ENCODE data around the gene YPEL2.
"Not testable (repeated sequence)": the region's sequence is repeated elsewhere in the genome, so short reads cannot be mapped to it uniquely, and the experiment has no call there.

YPEL2 gene

GRCh38 chr17:59289981-59290301, 41.5 kb upstream of the YPEL2 start:
- H3K27me3 ChIP-seq (ENCODE audit: low read depth, low read length): no peaks in the 10 kb centered on the region

GRCh38 chr17:59290302-59290998, 41.0 kb upstream of the YPEL2 start:
- not testable (repeated sequence) for H4K20me1 ChIP-seq (ENCODE audit: insufficient read depth, low read length); H3K9me3 ChIP-seq (ENCODE audit: insufficient read depth, low read length); H3K79me2 ChIP-seq (ENCODE audit: low read length); H3K36me3 ChIP-seq (replicated peaks; ENCODE audit: low read depth, low read length); H3K27me3 ChIP-seq (ENCODE audit: low read depth, low read length)
- H3K9ac ChIP-seq (ENCODE audit: low read length): peak overlapping the region; percentile 31; the same call in 1 of the 2 replicates
- peak overlapping the region; percentile 3 for H3K4me3 ChIP-seq (ENCODE audit: low read length)
- H3K27ac ChIP-seq (ENCODE audit: low read length): peak overlapping the region; percentile 42
- H3K4me2 ChIP-seq (ENCODE audit: low read length): peak overlapping the region; percentile 27
- H2AFZ ChIP-seq (ENCODE audit: low read depth, low read length): peak overlapping the region; percentile 96
- H3K4me1 ChIP-seq (ENCODE audit: low read length): peaks cover 23% of the 10 kb centered on the region

More at GRCh38 chr17:59289981-59290301, 41.5 kb upstream of the YPEL2 start:
- no peak overlapping the region for H3K9ac ChIP-seq (ENCODE audit: low read length)
- H3K36me3 ChIP-seq (replicated peaks; ENCODE audit: low read depth, low read length): no peaks in the 10 kb centered on the region
- H2AFZ ChIP-seq (ENCODE audit: low read depth, low read length): peak overlapping the region; percentile 96
- TF ChIP-seq CTCF (IDR thresholded peaks at IDR 0.05; ENCODE audit: low read depth, low read length): no peak
- TF ChIP-seq EZH2phosphoT487 (IDR thresholded peaks at IDR 0.05; ENCODE audit: low read depth): no peak
- H3K79me2 ChIP-seq (ENCODE audit: low read length): no peaks in the 10 kb centered on the region
- H4K20me1 ChIP-seq (ENCODE audit: insufficient read depth, low read length): no peaks in the 10 kb centered on the region
- H3K4me1 ChIP-seq (ENCODE audit: low read length): peaks cover 23% of the 10 kb centered on the region
- peak overlapping the region; percentile 42; the same call in 1 of the 2 replicates for H3K27ac ChIP-seq (ENCODE audit: low read length)
- H3K9me3 ChIP-seq (ENCODE audit: insufficient read depth, low read length): no peaks in the 10 kb centered on the region
- H3K4me3 ChIP-seq (ENCODE audit: low read length): peak overlapping the region; percentile 3
- H3K4me2 ChIP-seq (ENCODE audit: low read length): peak overlapping the region; percentile 27

- Histone ChIP-seq H3K36me3 (replicated peaks; ENCODE audit: low read depth, low read length) (no peaks in the 10 kb centered on the region), H3K4me1 (ENCODE audit: low read length) (peaks cover 23% of the 10 kb centered on the region), H2AFZ (ENCODE audit: low read depth, low read length) (no peak overlapping the region), H3K4me3 (ENCODE audit: low read length) (no peak overlapping the region), H3K27me3 (ENCODE audit: low read depth, low read length) (peaks cover 2% of the 10 kb centered on the region; the same call in 1 of the 2 replicates), H4K20me1 (ENCODE audit: insufficient read depth, low read length) (no peaks in the 10 kb centered on the region), H3K4me2 (ENCODE audit: low read length) (no peak overlapping the region), H3K9ac (ENCODE audit: low read length) (no peak overlapping the region), H3K27ac (ENCODE audit: low read length) (no peak overlapping the region), H3K9me3 (ENCODE audit: insufficient read depth, low read length) (no peaks in the 10 kb centered on the region), H3K79me2 (ENCODE audit: low read length) (no peaks in the 10 kb centered on the region)
- TF ChIP-seq EZH2phosphoT487 (IDR thresholded peaks at IDR 0.05; ENCODE audit: low read depth): no peak
- no peak for TF ChIP-seq CTCF (IDR thresholded peaks at IDR 0.05; ENCODE audit: low read depth, low read length)
These were observed 39.3 kb upstream of the YPEL2 start for GRCh38 chr17:59292174-59292523.

GRCh38 chr17:59296190-59296589, 35.3 kb upstream of the YPEL2 start:
- Histone ChIP-seq H3K27ac (ENCODE audit: low read length) (no peak overlapping the region), H3K36me3 (replicated peaks; ENCODE audit: low read depth, low read length) (no peaks in the 10 kb centered on the region), H3K9ac (ENCODE audit: low read length) (no peak overlapping the region), H3K9me3 (ENCODE audit: insufficient read depth, low read length) (no peaks in the 10 kb centered on the region), H3K4me3 (ENCODE audit: low read length) (no peak overlapping the region), H3K4me1 (ENCODE audit: low read length) (peaks cover 12% of the 10 kb centered on the region), H2AFZ (ENCODE audit: low read depth, low read length) (no peak overlapping the region), H3K27me3 (ENCODE audit: low read depth, low read length) (peaks cover 3% of the 10 kb centered on the region; the same call in 1 of the 2 replicates), H4K20me1 (ENCODE audit: insufficient read depth, low read length) (no peaks in the 10 kb centered on the region), H3K4me2 (ENCODE audit: low read length) (no peak overlapping the region), H3K79me2 (ENCODE audit: low read length) (no peaks in the 10 kb centered on the region)
- TF ChIP-seq CTCF (IDR thresholded peaks at IDR 0.05; ENCODE audit: low read depth, low read length) (no peak), EZH2phosphoT487 (IDR thresholded peaks at IDR 0.05; ENCODE audit: low read depth) (no peak)

All from OCI-LY3 (cell line).